ENCODE data around the gene TMTC1. TPM values are rescaled to one million over a fixed set of nuclear protein-coding genes. Genes with fewer than 3 reads are reported as not detected.

TMTC1 gene
- polyA plus RNA-seq, 1 of the 3 experiments (the other 2 are of a cell fraction): 0.13 TPM

DNA sequence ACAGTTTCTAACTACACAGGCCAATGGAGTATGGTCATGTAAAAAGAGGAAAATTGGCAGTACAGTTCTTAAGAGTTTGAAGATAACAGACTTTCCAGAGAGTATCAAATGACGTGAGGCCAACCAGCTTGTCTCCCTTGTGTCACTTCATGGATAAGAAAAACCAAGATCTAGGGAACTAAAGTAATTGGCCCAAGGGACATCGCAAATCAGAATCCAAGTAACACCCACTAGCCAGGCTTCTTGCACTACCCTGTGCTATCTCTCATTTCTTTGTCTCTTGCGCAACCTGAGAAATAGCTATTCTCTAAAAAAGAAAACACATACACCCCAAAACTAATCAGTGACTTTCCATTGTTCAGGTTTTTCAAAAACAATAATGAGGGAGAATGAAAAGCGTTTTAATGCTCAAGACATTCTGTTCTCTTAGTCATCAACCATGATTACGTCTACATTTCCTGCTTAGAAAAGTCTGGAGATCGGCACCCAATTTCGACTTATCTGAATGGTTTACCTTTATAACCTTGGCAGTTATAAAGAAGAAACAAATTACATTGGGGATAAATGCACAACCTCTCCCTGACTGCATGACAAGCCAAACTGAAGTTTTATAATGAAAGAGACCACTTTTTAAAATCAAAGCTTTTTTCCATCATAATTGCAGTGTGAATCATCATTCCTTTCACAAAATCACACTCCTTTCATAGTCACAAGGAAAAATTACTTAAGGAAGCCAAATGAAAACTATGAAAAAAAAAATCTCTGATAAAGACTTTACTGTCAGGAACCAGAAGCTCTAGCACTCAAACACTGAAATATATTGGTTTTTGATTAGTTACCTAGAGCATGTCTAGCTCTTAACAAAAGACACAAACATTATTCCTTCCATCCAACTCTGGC lies 42.1 kb downstream of the TMTC1 start:
- DNase-seq: no peak
- ChIA-PET POLR2A (no interaction called here), CTCF (no interaction called here)
- Histone ChIP-seq H3K79me2 (ENCODE audit: insufficient read depth) (no peaks in the 10 kb centered on the region), H3K9me2 (no peaks in the 10 kb centered on the region), H3F3A (replicated peaks; ENCODE audit: insufficient read depth) (peaks cover 7% of the 10 kb centered on the region), H3K4me2 (0 out of 2 replicates have a peak overlapping the region, but pooled peaks have one; percentile 17), H2AFZ (ENCODE audit: low read depth) (no peak overlapping the region), H3K9me3 (no peaks in the 10 kb centered on the region), H3K27ac (ENCODE audit: low read depth in 2 of 2, low read length in 1 of 2) (peak overlapping the region in 1 of 2 experiments; percentile 60; a peak in 2 of 4 replicates), H3K36me3 (replicated peaks in 1 of 2; ENCODE audit: control insufficient read depth in 1 of 2, insufficient read depth in 2 of 2, low read length in 1 of 2) (no peaks in the 10 kb centered on the region), H3K4me3 (ENCODE audit: low read depth in 2 of 2, low read length in 1 of 2) (no peak overlapping the region), H3K27me3 (ENCODE audit: insufficient read depth) (no peaks in the 10 kb centered on the region), H3K9ac (no peak overlapping the region; the same call in 1 of the 2 replicates), H4K20me1 (ENCODE audit: insufficient read depth) (no peaks in the 10 kb centered on the region), H3K4me1 (ENCODE audit: control insufficient read depth in 1 of 2, insufficient read depth in 2 of 2, low read depth in 1 of 2, low read length in 1 of 2) (no peaks in the 10 kb centered on the region; a peak in 1 of 4 replicates)
- 44% methylated on average over 7 of the region's 7 CpGs for WGBS (ENCODE audit: low lambda C conversion rate)
- no peak for TF ChIP-seq FOXJ3 (CRISPR knock-in tag; IDR thresholded peaks at IDR 0.05)
- no peak for TF ChIP-seq RCOR1 (IDR thresholded peaks at IDR 0.05; ENCODE audit: low read length)
- TF ChIP-seq POLR2AphosphoS5 (IDR thresholded peaks at IDR 0.05; ENCODE audit: low read depth, low read length): no peak
- TF ChIP-seq, protein P1, sequence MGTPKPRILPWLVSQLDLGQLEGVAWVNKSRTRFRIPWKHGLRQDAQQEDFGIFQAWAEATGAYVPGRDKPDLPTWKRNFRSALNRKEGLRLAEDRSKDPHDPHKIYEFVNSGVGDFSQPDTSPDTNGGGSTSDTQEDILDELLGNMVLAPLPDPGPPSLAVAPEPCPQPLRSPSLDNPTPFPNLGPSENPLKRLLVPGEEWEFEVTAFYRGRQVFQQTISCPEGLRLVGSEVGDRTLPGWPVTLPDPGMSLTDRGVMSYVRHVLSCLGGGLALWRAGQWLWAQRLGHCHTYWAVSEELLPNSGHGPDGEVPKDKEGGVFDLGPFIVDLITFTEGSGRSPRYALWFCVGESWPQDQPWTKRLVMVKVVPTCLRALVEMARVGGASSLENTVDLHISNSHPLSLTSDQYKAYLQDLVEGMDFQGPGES (IDR thresholded peaks at IDR 0.05; ENCODE audit: low read depth, low read length): no peak
- TF ChIP-seq RAD21 (IDR thresholded peaks at IDR 0.05; ENCODE audit: low read length): no peak
- TF ChIP-seq FOXM1 (IDR thresholded peaks at IDR 0.05; ENCODE audit: low read depth): no peak

DNA sequence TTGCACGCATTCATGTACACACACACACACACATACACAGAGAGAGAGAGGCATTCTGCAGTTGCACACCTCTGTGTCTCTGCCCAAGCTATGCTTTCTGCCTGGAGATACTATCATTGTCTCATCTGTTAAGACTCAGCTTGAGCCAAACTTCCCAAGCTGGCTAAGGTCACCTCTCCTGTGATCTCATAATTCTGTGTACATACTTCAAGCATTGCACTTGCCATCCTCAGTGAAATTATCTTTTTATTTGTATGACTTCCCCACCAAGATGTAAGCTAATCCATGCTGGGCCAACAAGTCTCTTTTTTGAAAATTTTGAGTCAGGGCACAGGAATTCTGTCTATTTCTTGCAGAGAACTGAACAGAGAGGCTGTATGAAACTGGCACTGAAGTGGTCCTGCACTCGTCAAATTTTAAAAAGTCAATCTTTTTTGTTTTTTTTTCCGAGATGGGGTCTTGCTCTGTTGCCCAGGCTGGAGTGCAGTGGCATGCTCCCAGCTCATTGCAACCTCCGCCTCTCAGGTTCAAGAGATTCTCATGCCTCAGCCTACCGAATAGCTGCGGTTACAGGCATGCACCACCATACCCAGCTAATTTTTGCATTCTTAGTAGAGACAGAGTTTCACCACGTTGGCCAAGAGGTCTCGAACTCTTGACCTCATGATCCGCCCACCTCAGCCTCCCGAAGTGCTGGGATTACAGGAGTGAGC lies 44.3 kb downstream of the TMTC1 start:
- Histone ChIP-seq H2AFZ (ENCODE audit: low read depth) (no peak overlapping the region), H3K27ac (ENCODE audit: low read depth in 2 of 2, low read length in 1 of 2) (no peak overlapping the region), H3K4me1 (ENCODE audit: control insufficient read depth in 1 of 2, insufficient read depth in 2 of 2, low read depth in 1 of 2, low read length in 1 of 2) (no peaks in the 10 kb centered on the region; a peak in 1 of 4 replicates), H3K9ac (no peak overlapping the region), H3K9me3 (no peaks in the 10 kb centered on the region), H3K79me2 (ENCODE audit: insufficient read depth) (no peaks in the 10 kb centered on the region), H3K4me2 (no peak overlapping the region), H3F3A (replicated peaks; ENCODE audit: insufficient read depth) (peaks cover 7% of the 10 kb centered on the region), H4K20me1 (ENCODE audit: insufficient read depth) (no peaks in the 10 kb centered on the region), H3K4me3 (ENCODE audit: low read depth in 2 of 2, low read length in 1 of 2) (no peak overlapping the region), H3K36me3 (replicated peaks in 1 of 2; ENCODE audit: control insufficient read depth in 1 of 2, insufficient read depth in 2 of 2, low read length in 1 of 2) (no peaks in the 10 kb centered on the region), H3K27me3 (ENCODE audit: insufficient read depth) (no peaks in the 10 kb centered on the region), H3K9me2 (no peaks in the 10 kb centered on the region)
- 65% methylated on average over 10 of the region's 10 CpGs for WGBS (ENCODE audit: low lambda C conversion rate)
- ChIA-PET POLR2A (no interaction called here), CTCF (no interaction called here)
- DNase-seq: no peak
- TF ChIP-seq, protein P1 (IDR thresholded peaks at IDR 0.05; ENCODE audit: low read depth, low read length): no peak
- TF ChIP-seq, protein P2, sequence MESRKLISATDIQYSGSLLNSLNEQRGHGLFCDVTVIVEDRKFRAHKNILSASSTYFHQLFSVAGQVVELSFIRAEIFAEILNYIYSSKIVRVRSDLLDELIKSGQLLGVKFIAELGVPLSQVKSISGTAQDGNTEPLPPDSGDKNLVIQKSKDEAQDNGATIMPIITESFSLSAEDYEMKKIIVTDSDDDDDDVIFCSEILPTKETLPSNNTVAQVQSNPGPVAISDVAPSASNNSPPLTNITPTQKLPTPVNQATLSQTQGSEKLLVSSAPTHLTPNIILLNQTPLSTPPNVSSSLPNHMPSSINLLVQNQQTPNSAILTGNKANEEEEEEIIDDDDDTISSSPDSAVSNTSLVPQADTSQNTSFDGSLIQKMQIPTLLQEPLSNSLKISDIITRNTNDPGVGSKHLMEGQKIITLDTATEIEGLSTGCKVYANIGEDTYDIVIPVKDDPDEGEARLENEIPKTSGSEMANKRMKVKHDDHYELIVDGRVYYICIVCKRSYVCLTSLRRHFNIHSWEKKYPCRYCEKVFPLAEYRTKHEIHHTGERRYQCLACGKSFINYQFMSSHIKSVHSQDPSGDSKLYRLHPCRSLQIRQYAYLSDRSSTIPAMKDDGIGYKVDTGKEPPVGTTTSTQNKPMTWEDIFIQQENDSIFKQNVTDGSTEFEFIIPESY (IDR thresholded peaks at IDR 0.05; ENCODE audit: borderline replicate concordance, low read depth): no peak
- no peak for TF ChIP-seq RXRA (IDR thresholded peaks at IDR 0.05; ENCODE audit: borderline replicate concordance, low read depth)
- TF ChIP-seq ELF1 (IDR thresholded peaks at IDR 0.05): no peak
- TF ChIP-seq TAF1 (IDR thresholded peaks at IDR 0.05; ENCODE audit: borderline replicate concordance, low read depth, low read length): no peak
- TF ChIP-seq, protein P3, sequence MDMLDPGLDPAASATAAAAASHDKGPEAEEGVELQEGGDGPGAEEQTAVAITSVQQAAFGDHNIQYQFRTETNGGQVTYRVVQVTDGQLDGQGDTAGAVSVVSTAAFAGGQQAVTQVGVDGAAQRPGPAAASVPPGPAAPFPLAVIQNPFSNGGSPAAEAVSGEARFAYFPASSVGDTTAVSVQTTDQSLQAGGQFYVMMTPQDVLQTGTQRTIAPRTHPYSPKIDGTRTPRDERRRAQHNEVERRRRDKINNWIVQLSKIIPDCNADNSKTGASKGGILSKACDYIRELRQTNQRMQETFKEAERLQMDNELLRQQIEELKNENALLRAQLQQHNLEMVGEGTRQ (IDR thresholded peaks at IDR 0.05; ENCODE audit: borderline replicate concordance, low read depth, low read length): no peak
- no peak for TF ChIP-seq POLR2AphosphoS5 (IDR thresholded peaks at IDR 0.05; ENCODE audit: low read depth, low read length)
- no peak for TF ChIP-seq CHD2 (IDR thresholded peaks at IDR 0.05; ENCODE audit: low read length, partially characterized antibody)
- TF ChIP-seq GATA2 (CRISPR knock-in tag; IDR thresholded peaks at IDR 0.05): no peak
- no peak for TF ChIP-seq MEF2A (IDR thresholded peaks at IDR 0.05; ENCODE audit: borderline replicate concordance, low read depth)
- TF ChIP-seq NFIC (IDR thresholded peaks at IDR 0.05; ENCODE audit: borderline replicate concordance): no peak
- TF ChIP-seq TCF12 (IDR thresholded peaks at IDR 0.05): no peak
- no peak for TF ChIP-seq MXI1 (IDR thresholded peaks at IDR 0.05; ENCODE audit: low read depth, low read length)
- no peak for TF ChIP-seq SMC3 (IDR thresholded peaks at IDR 0.05; ENCODE audit: low read depth, low read length)
- TF ChIP-seq NRF1 (IDR thresholded peaks at IDR 0.05; ENCODE audit: low read depth, low read length): no peak
